HG02938 (cell line): ENCODE measurements around the gene C1R.
"Not testable (repeated sequence)": the region's sequence is repeated elsewhere in the genome, so short reads cannot be mapped to it uniquely, and the experiment has no call there.

ENCODE experiments used
- ATAC-seq: cut with Tn5 transposase; IDR thresholded peaks from one replicate; pipeline ENCODE4 v1.9.1; 2021; ENCODE audit warnings: mild to moderate bottlenecking, moderate library complexity; ENCODE audit not compliant: unreplicated experiment

C1R gene

GRCh38 chr12:7121324-7121723 lies 29.1 kb upstream of the C1R start:
- ATAC-seq, result no peak

DNA sequence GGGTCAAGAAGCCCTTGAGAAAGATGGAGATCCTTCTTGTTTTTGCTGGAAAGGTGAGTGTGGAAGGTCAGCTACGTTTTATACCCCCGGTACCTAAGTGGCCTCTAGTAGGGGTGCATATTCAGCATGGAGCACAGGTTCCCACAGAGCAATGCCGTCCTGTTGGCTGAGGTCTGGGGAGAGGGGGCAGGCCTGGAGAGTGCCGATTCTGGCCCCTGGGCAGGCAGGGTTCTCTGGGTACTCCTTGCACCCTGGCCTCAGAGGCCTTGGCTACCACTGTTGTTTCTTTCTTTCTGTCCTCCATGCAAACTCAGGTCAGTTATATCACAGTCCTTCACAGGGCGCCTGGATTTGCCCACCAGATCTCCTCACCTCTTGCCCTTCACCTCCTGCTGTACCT lies 27.9 kb upstream of the C1R start:
- ATAC-seq, result no peak

GRCh38 chr12:7118881-7119280 lies 26.6 kb upstream of the C1R start:
- no peak for ATAC-seq

DNA sequence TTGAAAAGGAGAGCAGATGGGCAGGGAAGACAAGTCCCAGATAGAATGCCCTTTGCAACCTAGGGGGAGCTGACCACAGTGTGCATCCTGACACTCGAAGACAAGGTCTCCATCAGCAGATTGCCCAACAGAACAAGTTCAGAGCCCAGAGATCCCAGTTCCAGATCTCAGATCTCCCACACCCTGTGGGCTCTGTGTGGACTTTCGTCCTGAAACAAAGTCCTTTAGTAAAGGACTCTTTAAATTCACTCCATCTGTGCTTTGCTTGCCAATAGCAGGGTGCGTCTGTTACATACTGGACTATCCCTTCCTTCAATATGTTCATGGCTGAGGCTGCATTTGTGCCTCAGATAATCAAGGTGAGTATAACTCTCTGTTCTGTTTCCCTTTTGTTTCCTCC lies 25.4 kb upstream of the C1R start:
- ATAC-seq, result no peak

DNA sequence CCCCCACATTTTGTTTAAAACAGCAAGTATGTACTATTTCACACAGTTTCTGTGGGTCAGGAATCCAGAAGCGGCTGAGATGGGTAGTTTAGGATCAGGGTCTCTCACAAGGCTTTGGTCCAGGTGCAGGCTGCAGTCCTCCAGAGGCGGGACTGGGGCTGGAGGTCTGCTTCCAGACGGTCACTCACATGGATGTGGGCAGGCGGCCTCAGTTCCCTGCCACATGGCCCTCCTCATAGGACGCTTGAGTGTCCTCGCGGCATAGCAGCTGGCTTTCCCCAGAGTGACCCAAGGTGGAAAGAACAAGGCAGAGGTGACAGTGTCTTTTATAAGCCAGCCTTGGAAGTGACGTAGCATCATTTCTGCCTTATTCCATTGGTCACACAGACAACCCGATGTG lies 24.7 kb upstream of the C1R start:
- ATAC-seq, result no peak

DNA sequence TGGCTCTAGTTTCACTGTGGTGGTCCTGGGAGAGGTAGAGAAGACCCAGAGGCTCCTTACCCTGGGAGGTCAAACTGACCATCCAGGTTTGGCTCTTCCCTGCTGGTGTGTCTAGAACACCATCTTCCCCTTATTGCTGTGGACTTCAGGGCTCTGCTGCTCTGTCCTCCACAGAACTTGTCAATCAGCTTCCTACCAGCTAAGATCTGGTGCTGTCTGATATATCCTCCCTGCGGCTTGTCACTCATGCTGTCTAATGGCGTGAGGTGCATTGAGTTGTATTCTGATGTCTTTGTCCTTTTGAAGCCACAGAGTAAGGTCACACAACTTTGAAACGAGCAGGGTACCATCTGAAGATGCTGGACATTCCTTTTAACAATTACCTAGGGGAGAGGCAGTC lies 24.0 kb upstream of the C1R start:
- no peak for ATAC-seq

GRCh38 chr12:7114851-7115250 lies 22.6 kb upstream of the C1R start:
- ATAC-seq, result no peak

- no peak for ATAC-seq
These were observed 21.8 kb upstream of the C1R start for GRCh38 chr12:7114008-7114407.

- ATAC-seq, result no peak
These were observed 21.2 kb upstream of the C1R start for GRCh38 chr12:7113389-7113871.

DNA sequence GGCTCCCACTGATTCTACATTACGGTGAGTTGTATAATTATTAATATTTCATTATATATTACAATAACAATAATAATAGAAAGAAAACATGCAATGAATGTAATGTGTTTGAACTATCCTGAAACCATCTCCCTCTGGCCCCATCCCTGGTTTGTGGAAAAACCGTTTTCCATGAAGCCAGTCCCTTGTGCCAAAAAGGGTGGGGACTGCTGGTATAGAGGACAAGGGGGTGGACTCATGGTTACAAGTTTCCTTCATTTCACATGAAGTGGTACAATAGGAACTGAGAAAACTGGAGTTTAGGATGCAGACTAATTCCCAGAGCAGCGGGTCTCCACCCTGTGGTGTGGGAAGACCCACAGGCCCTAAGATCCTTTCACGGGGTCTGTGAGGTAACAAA lies 19.8 kb upstream of the C1R start:
- no peak for ATAC-seq

- no peak for ATAC-seq
These were observed 18.4 kb upstream of the C1R start for GRCh38 chr12:7110661-7111060.

DNA sequence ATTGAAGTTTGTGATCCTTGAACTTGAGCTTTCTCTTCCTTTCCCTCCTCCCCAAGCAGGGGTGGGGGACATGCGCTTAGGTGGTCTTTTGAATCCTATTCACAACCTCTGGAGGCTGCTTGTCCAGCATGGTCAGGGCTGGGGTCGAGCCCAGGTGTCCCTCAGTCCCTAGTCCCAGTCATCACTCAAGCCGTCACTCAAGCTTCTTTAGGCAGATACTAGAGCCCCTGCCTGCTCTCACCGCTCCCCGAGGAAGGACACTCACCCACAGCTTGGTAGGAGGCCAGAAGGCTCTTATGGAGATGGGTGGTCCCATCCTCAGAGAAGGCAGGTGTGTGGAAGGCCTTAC lies 17.3 kb upstream of the C1R start:
- ATAC-seq, result no peak

- ATAC-seq, result peak; percentile 10
These were observed 16.7 kb upstream of the C1R start, which contains the start of gene C1RL for GRCh38 chr12:7108796-7109571. TSS of gene C1RL (minus strand) at chr12:7109214. CDS start at chr12:7109180, 34 bp downstream.

DNA sequence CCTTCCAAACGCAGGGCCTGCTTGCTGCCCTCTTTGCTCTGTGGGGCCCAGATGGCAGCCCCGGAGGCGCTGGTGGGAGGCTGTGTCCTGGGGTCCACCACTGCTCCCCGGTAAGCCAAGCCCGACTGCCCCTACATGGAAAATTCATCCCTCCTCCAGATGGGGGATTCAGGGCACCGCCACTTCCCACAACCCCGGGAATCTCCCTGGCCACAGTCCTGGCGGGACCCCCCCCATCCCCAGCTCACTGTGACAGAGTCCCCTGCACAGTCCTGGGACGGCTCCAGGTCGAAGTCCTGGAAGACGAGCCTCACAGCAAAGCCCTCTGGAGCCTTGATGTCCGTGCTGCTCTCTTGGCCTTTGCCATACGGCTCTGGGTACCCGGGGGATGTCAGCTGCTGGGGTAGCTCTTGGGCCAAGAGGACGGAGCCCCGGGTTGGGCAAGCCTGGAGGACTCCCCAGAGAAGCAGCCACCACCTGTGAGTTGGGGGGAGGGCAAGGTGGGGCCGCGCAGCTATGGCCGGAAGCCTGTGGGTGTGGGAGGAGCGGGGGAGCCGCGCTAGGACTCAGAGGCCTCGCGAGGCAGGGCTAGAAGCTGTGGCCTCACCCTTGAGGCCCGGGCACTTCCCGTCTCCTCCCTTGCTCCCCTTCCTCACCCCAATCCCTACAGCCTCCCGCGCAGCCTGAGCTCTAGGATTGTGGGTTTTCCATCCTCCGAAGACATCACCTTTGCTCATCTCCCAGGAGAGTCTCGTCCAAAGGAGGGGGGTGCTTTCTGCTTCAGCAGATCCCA lies 16.0 kb upstream of the C1R start:
- peak; percentile 83 for ATAC-seq

DNA sequence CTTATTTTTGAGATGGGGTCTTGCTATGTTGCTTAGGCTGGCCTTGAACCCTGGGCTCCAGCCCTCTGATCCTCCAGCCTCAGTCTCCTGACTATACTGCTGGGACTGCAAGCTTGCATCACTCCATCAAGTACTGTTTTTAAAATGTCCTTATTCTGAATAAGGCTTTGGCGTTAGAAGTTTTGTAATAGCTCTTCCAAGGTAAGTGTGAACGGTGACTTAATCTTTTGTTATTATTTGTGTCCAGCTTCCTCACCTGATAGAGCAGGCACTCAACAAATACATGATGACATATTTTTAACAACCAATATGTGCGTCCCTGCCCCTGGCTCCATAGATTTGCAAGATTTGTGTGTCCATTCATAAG lies 15.4 kb upstream of the C1R start:
- ATAC-seq, result no peak

DNA sequence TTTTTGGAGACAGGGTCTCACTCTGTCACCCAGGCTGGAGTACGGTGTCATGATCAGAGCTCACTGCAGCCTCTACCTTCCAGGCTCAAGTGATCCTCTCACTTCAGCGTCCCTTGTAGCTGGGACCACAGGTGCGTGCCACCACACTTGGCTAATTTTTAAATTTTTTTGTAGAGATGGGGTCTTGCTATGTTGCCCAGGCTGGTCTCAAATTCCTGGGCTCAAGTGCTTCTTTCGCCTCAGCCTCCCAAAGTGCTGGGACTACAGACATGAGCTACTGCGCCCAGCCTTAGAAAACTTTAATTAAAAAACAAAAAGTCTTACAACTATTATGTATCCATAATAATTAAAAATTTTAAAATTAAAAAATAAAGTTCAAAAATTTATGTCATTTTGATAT lies 14.9 kb upstream of the C1R start:
- not testable (repeated sequence) for ATAC-seq

DNA sequence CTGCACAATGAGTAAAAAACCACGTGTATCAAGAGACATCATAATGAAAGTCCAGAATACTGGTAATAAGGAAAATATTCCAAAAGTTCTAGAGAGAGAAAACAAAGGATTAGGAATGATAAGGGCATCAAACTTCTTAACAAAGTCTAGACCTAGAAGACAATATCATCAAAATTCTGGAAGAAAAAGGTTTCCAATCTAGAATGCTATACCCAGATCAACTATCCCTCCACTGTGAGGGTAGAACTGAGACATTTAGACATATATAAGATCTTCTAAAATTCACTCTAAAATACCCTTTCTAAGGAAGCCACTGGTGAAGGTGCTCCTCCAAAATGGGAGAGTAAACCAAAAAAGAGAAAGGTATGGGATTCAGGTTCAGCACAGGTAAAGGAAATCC lies 13.8 kb upstream of the C1R start:
- no peak for ATAC-seq

GRCh38 chr12:7103837-7104584 lies 11.8 kb upstream of the C1R start:
- ATAC-seq, result no peak

- no peak for ATAC-seq
These were observed 10.3 kb upstream of the C1R start for GRCh38 chr12:7102582-7102981.

DNA sequence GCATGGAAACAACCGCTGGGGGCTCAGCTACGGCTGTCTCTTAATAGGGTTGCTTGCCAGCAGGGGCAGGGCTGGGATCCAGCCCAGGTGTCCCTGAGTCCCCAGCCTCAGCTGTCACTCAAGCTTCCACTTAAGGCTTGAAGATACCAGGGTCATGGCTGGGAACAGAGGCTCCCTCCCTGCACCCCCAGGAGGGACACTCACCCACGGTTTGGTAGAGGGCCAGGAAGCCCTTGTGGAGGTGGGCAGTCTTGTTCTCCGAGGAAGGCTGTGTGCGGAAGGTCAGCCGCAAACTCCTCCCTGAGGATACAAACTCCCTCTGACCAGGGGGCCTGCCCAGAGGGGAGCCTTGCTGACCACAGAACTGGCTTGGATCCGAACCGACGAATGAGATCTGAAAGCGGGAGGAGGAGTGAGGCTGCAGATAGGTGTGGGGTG lies 9.5 kb upstream of the C1R start:
- ATAC-seq, result no peak

GRCh38 chr12:7101047-7101693 lies 8.9 kb upstream of the C1R start:
- no peak for ATAC-seq
